ENCODE results near the gene ZCCHC13.
A peak's percentile ranks its signal among the peaks of the same experiment; 100 is the strongest.
"Not testable (repeated sequence)": the region's sequence is repeated elsewhere in the genome, so short reads cannot be mapped to it uniquely, and the experiment has no call there.

The ZCCHC13 gene

GRCh38 chrX:74304016-74304415 lies at the start of gene ZCCHC13:
ZCCHC13 (plus strand) TSS chrX:74304180; CDS start chrX:74304267, 87 bp downstream.
- no peak for DNase-seq

GRCh38 chrX:74258111-74258510 lies 45.9 kb upstream of the ZCCHC13 start:
- not testable (repeated sequence) for DNase-seq

GRCh38 chrX:74259885-74260491 lies 44.0 kb upstream of the ZCCHC13 start:
- no peak for DNase-seq

- no peak for DNase-seq
Measured at GRCh38 chrX:74262452-74263209, 41.3 kb upstream of the ZCCHC13 start.

- no peak for DNase-seq
Measured at GRCh38 chrX:74270393-74270792, 33.6 kb upstream of the ZCCHC13 start.

- no peak for DNase-seq
Measured at GRCh38 chrX:74272230-74272629, 31.8 kb upstream of the ZCCHC13 start.

- DNase-seq, result no peak
Measured at GRCh38 chrX:74274516-74274915, 29.5 kb upstream of the ZCCHC13 start.

GRCh38 chrX:74277320-74277719 lies 26.7 kb upstream of the ZCCHC13 start:
- no peak for DNase-seq

- DNase-seq, result no peak
Measured at GRCh38 chrX:74277846-74278245, 26.1 kb upstream of the ZCCHC13 start.

GRCh38 chrX:74280759-74281158 lies 23.2 kb upstream of the ZCCHC13 start:
- DNase-seq, result no peak

- DNase-seq, result no peak
Measured at GRCh38 chrX:74284391-74284952, 19.5 kb upstream of the ZCCHC13 start.

GRCh38 chrX:74286950-74287740 lies 16.8 kb upstream of the ZCCHC13 start:
- no peak for DNase-seq

- DNase-seq, result no peak
Measured at GRCh38 chrX:74291577-74291963, 12.4 kb upstream of the ZCCHC13 start.

- DNase-seq, result peak; percentile 82
Measured at GRCh38 chrX:74291964-74292807, 11.8 kb upstream of the ZCCHC13 start.

- DNase-seq, result no peak
Measured at GRCh38 chrX:74292808-74293123, 11.2 kb upstream of the ZCCHC13 start.

GRCh38 chrX:74293343-74293946 lies 10.5 kb upstream of the ZCCHC13 start:
- peak; percentile 66 for DNase-seq

- no peak for DNase-seq
Measured at GRCh38 chrX:74295101-74295500, 8.9 kb upstream of the ZCCHC13 start.

- DNase-seq, result no peak
Measured at GRCh38 chrX:74297766-74298165, 6.2 kb upstream of the ZCCHC13 start.

- DNase-seq, result no peak
Measured at GRCh38 chrX:74300869-74301268, 3.1 kb upstream of the ZCCHC13 start.

GRCh38 chrX:74318672-74319071 lies 14.7 kb downstream of the ZCCHC13 start:
- no peak for DNase-seq

GRCh38 chrX:74319321-74319720 lies 15.3 kb downstream of the ZCCHC13 start:
- DNase-seq, result not testable (repeated sequence)

GRCh38 chrX:74321191-74321590 lies 17.2 kb downstream of the ZCCHC13 start:
- DNase-seq, result no peak

Measured in activated naive CD4-positive, alpha-beta T cell treated with Interleukin-2 at 50 U/mL for 16 hours (primary cell).